ENCODE results near the gene ITSN2. TPM values are rescaled to one million over a fixed set of nuclear protein-coding genes. Genes with fewer than 3 reads are reported as not detected.

The ITSN2 gene
- total RNA-seq, 1 donor from 2014 or later: 23.8 TPM

DNA sequence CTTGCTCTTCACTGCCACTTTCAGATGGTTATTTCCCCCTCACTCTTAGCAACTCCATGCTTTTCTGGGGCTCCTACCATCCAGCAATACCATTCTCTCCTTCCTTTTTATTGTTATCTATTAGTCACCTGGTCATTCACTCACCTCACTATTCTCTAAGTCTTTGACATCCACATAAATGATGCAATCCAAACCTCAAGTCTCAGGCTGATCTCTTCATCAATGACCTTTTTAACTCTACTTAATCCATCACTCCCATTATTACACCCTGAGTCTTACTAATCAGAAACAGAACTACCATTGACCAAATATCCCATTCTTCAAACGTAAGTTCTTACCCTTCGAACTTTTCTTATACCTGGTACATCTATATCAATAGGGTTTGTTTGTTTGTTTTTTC, 79.7 kb downstream of the ITSN2 start:
- no peak overlapping the region for H3K9ac ChIP-seq (ENCODE audit: low read length)
- H4K20me1 ChIP-seq (ENCODE audit: insufficient read depth, low read length): no peaks in the 10 kb centered on the region
- TF ChIP-seq, protein P1, sequence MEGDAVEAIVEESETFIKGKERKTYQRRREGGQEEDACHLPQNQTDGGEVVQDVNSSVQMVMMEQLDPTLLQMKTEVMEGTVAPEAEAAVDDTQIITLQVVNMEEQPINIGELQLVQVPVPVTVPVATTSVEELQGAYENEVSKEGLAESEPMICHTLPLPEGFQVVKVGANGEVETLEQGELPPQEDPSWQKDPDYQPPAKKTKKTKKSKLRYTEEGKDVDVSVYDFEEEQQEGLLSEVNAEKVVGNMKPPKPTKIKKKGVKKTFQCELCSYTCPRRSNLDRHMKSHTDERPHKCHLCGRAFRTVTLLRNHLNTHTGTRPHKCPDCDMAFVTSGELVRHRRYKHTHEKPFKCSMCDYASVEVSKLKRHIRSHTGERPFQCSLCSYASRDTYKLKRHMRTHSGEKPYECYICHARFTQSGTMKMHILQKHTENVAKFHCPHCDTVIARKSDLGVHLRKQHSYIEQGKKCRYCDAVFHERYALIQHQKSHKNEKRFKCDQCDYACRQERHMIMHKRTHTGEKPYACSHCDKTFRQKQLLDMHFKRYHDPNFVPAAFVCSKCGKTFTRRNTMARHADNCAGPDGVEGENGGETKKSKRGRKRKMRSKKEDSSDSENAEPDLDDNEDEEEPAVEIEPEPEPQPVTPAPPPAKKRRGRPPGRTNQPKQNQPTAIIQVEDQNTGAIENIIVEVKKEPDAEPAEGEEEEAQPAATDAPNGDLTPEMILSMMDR (IDR thresholded peaks at IDR 0.05; ENCODE audit: insufficient read depth, low read depth, low read length): no peak
- TF ChIP-seq EZH2 (IDR thresholded peaks at IDR 0.05; ENCODE audit: insufficient read depth, low read length): no peak
- H2AFZ ChIP-seq (ENCODE audit: low read depth, low read length): no peak overlapping the region
- Mint-ChIP-seq H3K27me3 (ENCODE audit: low read depth, unreplicated experiment) (no peaks in the 10 kb centered on the region), H3K36me3 (ENCODE audit: low read depth, unreplicated experiment) (no peaks in the 10 kb centered on the region), H3K4me1 (ENCODE audit: low read depth, unreplicated experiment) (peaks cover 4% of the 10 kb centered on the region), H3K27ac (ENCODE audit: unreplicated experiment) (no peak overlapping the region), H3K4me3 (ENCODE audit: unreplicated experiment) (no peak overlapping the region), H3K9me3 (ENCODE audit: unreplicated experiment) (no peaks in the 10 kb centered on the region)
- H3K27ac ChIP-seq (ENCODE audit: low read depth, low read length): no peak overlapping the region
- no peaks in the 10 kb centered on the region for H3K36me3 ChIP-seq (ENCODE audit: insufficient read depth, low read length)
- H3K4me3 ChIP-seq (ENCODE audit: insufficient read depth, low read depth, low read length): no peak overlapping the region
- H3K27me3 ChIP-seq (ENCODE audit: insufficient read depth, low read length): no peaks in the 10 kb centered on the region
- H3K79me2 ChIP-seq (ENCODE audit: insufficient read depth, low read length): no peaks in the 10 kb centered on the region
- H3K4me1 ChIP-seq (ENCODE audit: insufficient read depth, low read length): no peaks in the 10 kb centered on the region
- DNase-seq (ENCODE audit: low read depth): no peak
- H3K4me2 ChIP-seq (ENCODE audit: low read length): no peak overlapping the region
- no peaks in the 10 kb centered on the region for H3K9me3 ChIP-seq (ENCODE audit: insufficient read depth, low read depth, low read length)
- FAIRE-seq: no peak

DNA sequence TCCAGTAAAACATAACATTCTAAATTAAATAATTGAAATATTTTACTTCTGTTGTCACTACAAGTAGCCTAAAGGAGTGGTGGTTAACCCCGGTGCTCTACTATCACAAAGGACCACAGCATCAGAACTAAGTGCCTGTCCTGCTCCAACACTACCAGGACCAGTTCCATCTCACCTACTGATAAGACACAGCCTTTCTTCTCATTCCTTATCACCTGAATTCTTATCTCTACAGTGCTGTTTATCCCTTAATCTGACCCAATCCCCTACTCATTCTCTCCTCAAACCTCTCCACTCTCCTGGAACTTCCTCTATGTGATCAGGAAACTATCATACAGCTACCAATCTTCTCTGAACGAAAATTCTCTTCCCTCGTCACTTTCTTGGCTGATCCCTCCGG, 80.2 kb downstream of the ITSN2 start:
- Mint-ChIP-seq H3K27ac (ENCODE audit: unreplicated experiment) (no peak overlapping the region), H3K27me3 (ENCODE audit: low read depth, unreplicated experiment) (no peaks in the 10 kb centered on the region), H3K9me3 (ENCODE audit: unreplicated experiment) (no peaks in the 10 kb centered on the region), H3K4me1 (ENCODE audit: low read depth, unreplicated experiment) (peaks cover 4% of the 10 kb centered on the region), H3K4me3 (ENCODE audit: unreplicated experiment) (no peak overlapping the region), H3K36me3 (ENCODE audit: low read depth, unreplicated experiment) (no peaks in the 10 kb centered on the region)
- H3K27me3 ChIP-seq (ENCODE audit: insufficient read depth, low read length): no peaks in the 10 kb centered on the region
- FAIRE-seq (no peak), DNase-seq (ENCODE audit: low read depth) (no peak)
- no peaks in the 10 kb centered on the region for H3K9me3 ChIP-seq (ENCODE audit: insufficient read depth, low read depth, low read length)
- H3K27ac ChIP-seq (ENCODE audit: low read depth, low read length): no peak overlapping the region
- H3K79me2 ChIP-seq (ENCODE audit: insufficient read depth, low read length): no peaks in the 10 kb centered on the region
- no peaks in the 10 kb centered on the region for H3K36me3 ChIP-seq (ENCODE audit: insufficient read depth, low read length)
- H3K4me1 ChIP-seq (ENCODE audit: insufficient read depth, low read length): no peaks in the 10 kb centered on the region
- H2AFZ ChIP-seq (ENCODE audit: low read depth, low read length): no peak overlapping the region
- H3K4me3 ChIP-seq (ENCODE audit: insufficient read depth, low read depth, low read length): no peak overlapping the region
- H3K9ac ChIP-seq (ENCODE audit: low read length): no peak overlapping the region
- TF ChIP-seq, protein P1 (IDR thresholded peaks at IDR 0.05; ENCODE audit: insufficient read depth, low read depth, low read length): no peak
- TF ChIP-seq EZH2 (IDR thresholded peaks at IDR 0.05; ENCODE audit: insufficient read depth, low read length): no peak
- no peak overlapping the region for H3K4me2 ChIP-seq (ENCODE audit: low read length)
- no peaks in the 10 kb centered on the region for H4K20me1 ChIP-seq (ENCODE audit: insufficient read depth, low read length)

DNA sequence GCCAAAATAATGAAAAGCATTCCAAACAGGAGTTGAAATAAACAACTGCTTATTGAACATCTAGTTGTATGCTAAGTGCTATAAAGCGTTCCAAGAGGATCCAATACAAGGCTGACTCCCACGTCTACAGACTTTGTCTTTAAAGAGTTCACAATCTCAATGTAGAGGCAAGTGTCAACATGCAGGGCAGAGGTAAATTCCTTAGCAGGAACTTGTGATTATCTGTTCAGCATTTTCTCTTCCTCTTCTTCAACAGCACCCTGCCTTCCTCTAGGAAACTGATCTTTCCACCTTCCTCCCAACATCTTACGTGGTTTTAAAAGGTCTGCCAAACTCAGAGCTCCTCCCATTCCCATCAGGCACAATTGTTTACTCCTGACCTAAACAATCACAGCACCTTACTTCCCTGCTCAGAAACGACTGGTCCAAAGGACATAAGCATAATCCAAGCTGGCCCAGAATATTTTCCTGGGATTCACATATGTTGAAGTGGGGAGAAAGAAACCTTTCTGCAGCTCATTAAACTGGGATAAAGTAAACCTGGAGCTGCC, 83.9 kb downstream of the ITSN2 start:
- H3K79me2 ChIP-seq (ENCODE audit: insufficient read depth, low read length): no peaks in the 10 kb centered on the region
- no peaks in the 10 kb centered on the region for H3K27me3 ChIP-seq (ENCODE audit: insufficient read depth, low read length)
- FAIRE-seq (no peak), DNase-seq (ENCODE audit: low read depth) (no peak)
- H3K27ac Mint-ChIP-seq (ENCODE audit: unreplicated experiment): no peak overlapping the region
- no peak overlapping the region for H3K27ac ChIP-seq (ENCODE audit: low read depth, low read length)
- no peaks in the 10 kb centered on the region for H3K9me3 ChIP-seq (ENCODE audit: insufficient read depth, low read depth, low read length)
- H3K4me1 ChIP-seq (ENCODE audit: insufficient read depth, low read length): no peaks in the 10 kb centered on the region
- no peak overlapping the region for H3K9ac ChIP-seq (ENCODE audit: low read length)
- H4K20me1 ChIP-seq (ENCODE audit: insufficient read depth, low read length): no peaks in the 10 kb centered on the region
- no peak overlapping the region for H3K4me3 Mint-ChIP-seq (ENCODE audit: unreplicated experiment)
- no peaks in the 10 kb centered on the region for H3K27me3 Mint-ChIP-seq (ENCODE audit: low read depth, unreplicated experiment)
- peaks cover 4% of the 10 kb centered on the region for H3K4me1 Mint-ChIP-seq (ENCODE audit: low read depth, unreplicated experiment)
- no peak overlapping the region for H3K4me2 ChIP-seq (ENCODE audit: low read length)
- no peak for TF ChIP-seq EZH2 (IDR thresholded peaks at IDR 0.05; ENCODE audit: insufficient read depth, low read length)
- TF ChIP-seq, protein P1 (IDR thresholded peaks at IDR 0.05; ENCODE audit: insufficient read depth, low read depth, low read length): no peak
- no peaks in the 10 kb centered on the region for H3K36me3 ChIP-seq (ENCODE audit: insufficient read depth, low read length)
- H3K36me3 Mint-ChIP-seq (ENCODE audit: low read depth, unreplicated experiment): peaks cover 2% of the 10 kb centered on the region
- no peaks in the 10 kb centered on the region for H3K9me3 Mint-ChIP-seq (ENCODE audit: unreplicated experiment)
- no peak overlapping the region for H2AFZ ChIP-seq (ENCODE audit: low read depth, low read length)
- H3K4me3 ChIP-seq (ENCODE audit: insufficient read depth, low read depth, low read length): no peak overlapping the region
